Muscle of leg (tissue), 11 donors: Measurements from ENCODE around the gene KCNH3. TPM values are rescaled to one million over a fixed set of nuclear protein-coding genes. Genes with fewer than 3 reads are reported as not detected.

Experiments
- DNase-seq: peaks from one replicate; pipeline ENCODE4 v3.0.0; 2013
- H3K27ac ChIP-seq: one replicate; pipeline ENCODE4 v1.5.1; 2013; ENCODE audit warnings: mild to moderate bottlenecking, low read length, control low read depth
- H3K27me3 ChIP-seq: one replicate; pipeline ENCODE4 v1.6.1; 2013; ENCODE audit warnings: low read length; ENCODE audit not compliant: control insufficient read depth, insufficient read depth
- H3K36me3 ChIP-seq: one replicate; pipeline ENCODE4 v1.6.1; 2013; ENCODE audit warnings: low read length; ENCODE audit not compliant: control insufficient read depth, insufficient read depth
- H3K4me1 ChIP-seq: one replicate; pipeline ENCODE4 v1.6.1; 2013; ENCODE audit warnings: low read length; ENCODE audit not compliant: control insufficient read depth, insufficient read depth
- H3K4me3 ChIP-seq: one replicate; pipeline ENCODE4 v1.5.1; 2013; ENCODE audit warnings: low read length, control low read depth
- H3K9me3 ChIP-seq: replicated peaks from 2 replicates; pipeline ENCODE4 v1.6.1; 2013; ENCODE audit warnings: low read depth, low read length; ENCODE audit not compliant: control insufficient read depth
- WGBS: methylation state at CpG from one replicate; pipeline ENCODE4 v1.1.5; 2013; ENCODE audit warnings: missing lambda C conversion rate; ENCODE audit not compliant: insufficient coverage; 5-methylcytosine and 5-hydroxymethylcytosine counted together
- polyA plus RNA-seq, 8 donors: library from polyadenylated mRNA; unstranded; fragments of 120-200 nt; gene quantifications; one replicate each; pipeline versions ENCODE4 v1.2.1 to v1.2.3, GENCODE V29; 2013; ENCODE audit warnings: inconsistent platforms in 1 of 8, low replicate concordance in 1 of 8; ENCODE audit not compliant: insufficient read length in 8 of 8, insufficient read depth in 1 of 8
- total RNA-seq: library from RNA; stranded (reverse); fragments of 120-200 nt; gene quantifications from one replicate; pipeline ENCODE4 v1.2.4, GENCODE V29; 2013

KCNH3 gene
- total and polyA plus RNA-seq, 9 donors, result 0.96 to 2.0 (median 1.6) TPM

GRCh38 chr12:49552425-49552824 lies 13.6 kb downstream of the KCNH3 start:
- peaks cover 17% of the 10 kb centered on the region for H3K36me3 ChIP-seq
- WGBS, result 27% methylated on average over 3 of the region's 9 CpGs
- peaks cover 31% of the 10 kb centered on the region for H3K4me1 ChIP-seq
- no peaks in the 10 kb centered on the region for H3K9me3 ChIP-seq
- H3K27me3 ChIP-seq, result peaks cover 25% of the 10 kb centered on the region
- no peak overlapping the region for H3K4me3 ChIP-seq
- DNase-seq, result no peak
- H3K27ac ChIP-seq, result no peak overlapping the region

- no peak overlapping the region for H3K27ac ChIP-seq
- H3K27me3 ChIP-seq, result peaks cover 21% of the 10 kb centered on the region
- peaks cover 22% of the 10 kb centered on the region for H3K36me3 ChIP-seq
- H3K9me3 ChIP-seq, result no peaks in the 10 kb centered on the region
- DNase-seq, result no peak
- 76% methylated on average over 5 of the region's 8 CpGs for WGBS
- H3K4me3 ChIP-seq, result no peak overlapping the region
- H3K4me1 ChIP-seq, result peaks cover 31% of the 10 kb centered on the region
Measured at GRCh38 chr12:49552899-49553298, 14.1 kb downstream of the KCNH3 start.

GRCh38 chr12:49553512-49554088 lies 14.8 kb downstream of the KCNH3 start:
- whole genome bisulfite sequencing, result 54% methylated on average over 2 of the region's 2 CpGs
- Histone ChIP-seq H3K9me3 (no peaks in the 10 kb centered on the region), H3K36me3 (peaks cover 29% of the 10 kb centered on the region), H3K27me3 (peaks cover 14% of the 10 kb centered on the region), H3K27ac (no peak overlapping the region), H3K4me1 (peaks cover 26% of the 10 kb centered on the region), H3K4me3 (no peak overlapping the region)
- DNase-seq, result no peak

- H3K27ac ChIP-seq, result no peak overlapping the region
- DNase-seq, result no peak
- H3K4me1 ChIP-seq, result peaks cover 20% of the 10 kb centered on the region
- no peaks in the 10 kb centered on the region for H3K9me3 ChIP-seq
- H3K4me3 ChIP-seq, result no peak overlapping the region
- H3K27me3 ChIP-seq, result peaks cover 9% of the 10 kb centered on the region
- WGBS, result 70% methylated on average over 12 of the region's 15 CpGs
- H3K36me3 ChIP-seq, result peaks cover 36% of the 10 kb centered on the region
Measured at GRCh38 chr12:49554266-49554665, 15.4 kb downstream of the KCNH3 start.

GRCh38 chr12:49555631-49556390 lies 17.0 kb downstream of the KCNH3 start:
- peaks cover 9% of the 10 kb centered on the region for H3K4me1 ChIP-seq
- H3K27me3 ChIP-seq, result peaks cover 3% of the 10 kb centered on the region
- H3K4me3 ChIP-seq, result no peak overlapping the region
- 83% methylated on average over 13 of the region's 18 CpGs for WGBS
- peaks cover 51% of the 10 kb centered on the region for H3K36me3 ChIP-seq
- DNase-seq, result no peak
- no peak overlapping the region for H3K27ac ChIP-seq
- no peaks in the 10 kb centered on the region for H3K9me3 ChIP-seq

- Histone ChIP-seq H3K4me3 (no peak overlapping the region), H3K9me3 (no peaks in the 10 kb centered on the region), H3K27ac (no peak overlapping the region), H3K36me3 (peaks cover 54% of the 10 kb centered on the region), H3K27me3 (no peaks in the 10 kb centered on the region), H3K4me1 (peaks cover 8% of the 10 kb centered on the region)
- no peak for DNase-seq
- 72% methylated on average over 10 of the region's 12 CpGs for WGBS
Measured at GRCh38 chr12:49556391-49557186, 17.8 kb downstream of the KCNH3 start.

GRCh38 chr12:49557187-49557916 lies 18.5 kb downstream of the KCNH3 start:
- H3K36me3 ChIP-seq, result peaks cover 62% of the 10 kb centered on the region
- H3K4me3 ChIP-seq, result no peak overlapping the region
- DNase-seq, result no peak
- H3K27me3 ChIP-seq, result no peaks in the 10 kb centered on the region
- H3K9me3 ChIP-seq, result no peaks in the 10 kb centered on the region
- WGBS, result 87% methylated on average over 12 of the region's 18 CpGs
- H3K27ac ChIP-seq, result no peak overlapping the region
- peaks cover under 1% of the 10 kb centered on the region for H3K4me1 ChIP-seq

GRCh38 chr12:49557917-49558215 lies 19.0 kb downstream of the KCNH3 start:
- H3K27ac ChIP-seq, result no peak overlapping the region
- no peak for DNase-seq
- WGBS, result 64% methylated on average over 6 of the region's 7 CpGs

GRCh38 chr12:49558526-49558925 lies 19.7 kb downstream of the KCNH3 start:
- no peak for DNase-seq
- H3K4me1 ChIP-seq, result no peaks in the 10 kb centered on the region
- H3K36me3 ChIP-seq, result peaks cover 74% of the 10 kb centered on the region
- H3K27me3 ChIP-seq, result no peaks in the 10 kb centered on the region
- H3K4me3 ChIP-seq, result no peak overlapping the region
- H3K9me3 ChIP-seq, result no peaks in the 10 kb centered on the region
- H3K27ac ChIP-seq, result no peak overlapping the region
- WGBS, result 93% methylated on average over 5 of the region's 13 CpGs

More at GRCh38 chr12:49557917-49558215, 19.0 kb downstream of the KCNH3 start:
- Histone ChIP-seq H3K36me3 (peaks cover 67% of the 10 kb centered on the region), H3K9me3 (no peaks in the 10 kb centered on the region), H3K4me3 (no peak overlapping the region), H3K27me3 (no peaks in the 10 kb centered on the region), H3K4me1 (no peaks in the 10 kb centered on the region)
